ENCODE measurements around the gene ARPC1A.
A peak's percentile ranks its signal among the peaks of the same experiment; 100 is the strongest.
"Not testable (repeated sequence)": the region's sequence is repeated elsewhere in the genome, so short reads cannot be mapped to it uniquely, and the experiment has no call there.

ARPC1A gene

GRCh38 chr7:99371376-99371920, 45.8 kb downstream of the ARPC1A start:
- DNase-seq (ENCODE audit: low spot score) = no peak

- DNase-seq (ENCODE audit: low spot score) = no peak
Measured at GRCh38 chr7:99372275-99373090, 46.8 kb downstream of the ARPC1A start.

GRCh38 chr7:99373091-99374066, 47.7 kb downstream of the ARPC1A start:
- DNase-seq (ENCODE audit: low spot score) = no peak

- DNase-seq (ENCODE audit: low spot score) = no peak
Measured at GRCh38 chr7:99374111-99375064, 48.7 kb downstream of the ARPC1A start, which contains the start of gene ARPC1B. Gene ARPC1B (plus strand): TSS chr7:99374730. CDS start chr7:99385715, 10,985 bp downstream.

- DNase-seq (ENCODE audit: low spot score) = no peak
Measured at GRCh38 chr7:99375070-99375807, 49.5 kb downstream of the ARPC1A start.

- no peak for DNase-seq (ENCODE audit: low spot score)
Measured at GRCh38 chr7:99379043-99379577, 53.4 kb downstream of the ARPC1A start.

- DNase-seq (ENCODE audit: low spot score) = not testable (repeated sequence)
Measured at GRCh38 chr7:99379693-99380031, 54.0 kb downstream of the ARPC1A start.

- DNase-seq (ENCODE audit: low spot score) = peak; percentile 88
Measured at GRCh38 chr7:99380032-99380822, 54.5 kb downstream of the ARPC1A start.

- no peak for DNase-seq (ENCODE audit: low spot score)
Measured at GRCh38 chr7:99380823-99381663, 55.3 kb downstream of the ARPC1A start.

- DNase-seq (ENCODE audit: low spot score) = no peak
Measured at GRCh38 chr7:99381664-99382075, 56.0 kb downstream of the ARPC1A start.

GRCh38 chr7:99383203-99383602, 57.5 kb downstream of the ARPC1A start:
- no peak for DNase-seq (ENCODE audit: low spot score)

- no peak for DNase-seq (ENCODE audit: low spot score)
Measured at GRCh38 chr7:99383791-99384370, 58.2 kb downstream of the ARPC1A start.

GRCh38 chr7:99384523-99384922, 58.8 kb downstream of the ARPC1A start:
- no peak for DNase-seq (ENCODE audit: low spot score)

- no peak for DNase-seq (ENCODE audit: low spot score)
Measured at GRCh38 chr7:99385564-99385963, 59.9 kb downstream of the ARPC1A start.

- DNase-seq (ENCODE audit: low spot score) = no peak
Measured at GRCh38 chr7:99386584-99387238, 61.0 kb downstream of the ARPC1A start.

- DNase-seq (ENCODE audit: low spot score) = not testable (repeated sequence)
Measured at GRCh38 chr7:99387239-99387635, 61.5 kb downstream of the ARPC1A start.

- no peak for DNase-seq (ENCODE audit: low spot score)
Measured at GRCh38 chr7:99387912-99388311, 62.2 kb downstream of the ARPC1A start.

- no peak for DNase-seq (ENCODE audit: low spot score)
Measured at GRCh38 chr7:99389772-99390171, 64.1 kb downstream of the ARPC1A start.
